Spleen (tissue), 11 donors: Measurements from ENCODE around the gene TMPRSS6. TPM values are rescaled to one million over a fixed set of nuclear protein-coding genes. Genes with fewer than 3 reads are reported as not detected.

ENCODE experiments used
- DNase-seq: peaks from one replicate; pipeline ENCODE4 v3.0.0-alpha.2; 2020
- H3K27ac ChIP-seq, 8 donors: fragments of 200-600 bp; sonication (generic) in 7 of 8; 1 replicate in 4 of 8; 2 replicates in 4 of 8; pipeline versions ENCODE4 v1.5.0 to v1.8.0; 2016 to 2021; ENCODE audit warnings: inconsistent platforms in 4 of 8, mild to moderate bottlenecking in 4 of 8, moderate library complexity in 1 of 8
- H3K27me3 ChIP-seq, 7 donors: fragments of 200-600 bp; sonication (generic) in 6 of 7; replicated peaks in 1 of 7; 1 replicate in 4 of 7; 2 replicates in 3 of 7; pipeline versions ENCODE4 v1.5.0 to v1.8.0; 2016 to 2021; ENCODE audit warnings: inconsistent platforms in 3 of 7, mild to moderate bottlenecking in 1 of 7
- H3K36me3 ChIP-seq, 6 donors: fragments of 200-600 bp; sonication (generic) in 5 of 6; 1 replicate in 4 of 6; 2 replicates in 2 of 6; pipeline versions ENCODE4 v1.5.0 to v1.8.0; 2016 to 2021; ENCODE audit warnings: inconsistent platforms in 2 of 6
- H3K4me1 ChIP-seq, 6 donors: fragments of 200-600 bp; sonication (generic) in 5 of 6; 1 replicate in 3 of 6; 2 replicates in 3 of 6; pipeline versions ENCODE4 v1.5.0 to v1.8.0; 2016 to 2021; ENCODE audit warnings: inconsistent platforms in 3 of 6
- H3K4me3 ChIP-seq, 8 donors: fragments of 200-600 bp; sonication (generic) in 7 of 8; 1 replicate in 4 of 8; 2 replicates in 4 of 8; pipeline versions ENCODE4 v1.5.0 to v1.8.0; 2016 to 2021; ENCODE audit warnings: inconsistent platforms in 4 of 8, mild to moderate bottlenecking in 4 of 8, moderate library complexity in 2 of 8
- H3K9me3 ChIP-seq, 8 donors: fragments of 200-600 bp; sonication (generic) in 7 of 8; 1 replicate in 4 of 8; 2 replicates in 4 of 8; pipeline versions ENCODE4 v1.5.0 to v1.8.0; 2016 to 2021; ENCODE audit warnings: inconsistent platforms in 4 of 8
- CTCF ChIP-seq, 11 experiments: fragments of 200-600 bp in 7 of 11; fragments of 450-650 bp in 4 of 11; sonication (generic) in 4 of 11; IDR thresholded peaks in 8 of 11; conservative IDR thresholded peaks in 3 of 11; 1 replicate in 7 of 11; 2 replicates in 4 of 11; pipeline versions ENCODE4 v1.4.0 to v1.8.0; 2016 to 2021; ENCODE audit warnings: antibody characterized with exemption in 11 of 11, inconsistent platforms in 4 of 11, mild to moderate bottlenecking in 1 of 11
- POLR2A ChIP-seq, 3 donors: fragments of 450-650 bp; IDR thresholded peaks; one replicate each; pipeline ENCODE4 v1.5.1; 2017; ENCODE audit warnings: antibody characterized with exemption in 3 of 3, mild to moderate bottlenecking in 1 of 3
- POLR2AphosphoS5 ChIP-seq, 3 donors: sonication (generic); formaldehyde crosslinking; IDR thresholded peaks; one replicate each; pipeline ENCODE4 v1.5.1; 2017; ENCODE audit warnings: antibody characterized with exemption in 3 of 3
- WGBS, 5 donors: extraction: QIAGEN DNeasy Blood & Tissue Kit in 3 of 5; methylation state at CpG; one replicate each; pipeline versions ENCODE4 v1.1.5 to v1.1.7; 2013 to 2018; 5-methylcytosine and 5-hydroxymethylcytosine counted together
- intact Hi-C: fragments of 100-400 bp; cut with DNase I; formaldehyde crosslinking; loops from one replicate; pipeline ENCODE4 v1.15.0; 2023; ENCODE audit warnings: low total_unique reads
- polyA plus RNA-seq, 3 donors: library from polyadenylated mRNA; stranded (reverse); fragments of 200-250 nt; gene quantifications; one replicate each; pipeline ENCODE4 v1.2.1, GENCODE V29; 2013
- total RNA-seq, 7 donors: library from RNA; depleted of rRNA in 3 of 7; stranded (reverse); fragments of >200 nt in 3 of 7; fragmentation: NEBNext Ultra II Directional in 4 of 7; extraction: Animal tissue kit (Norgen Biotek cat#: 25700) in 4 of 7; gene quantifications; one replicate each; pipeline versions ENCODE4 v1.1.0 to v1.2.1, GENCODE V29; 2016 to 2021
- donor health status: healthy with polysubstance abuse.
- donor health status: DM: no; HTN: no; CAD: no; lungs with moderate emphysema.
- donor health status: DM: no; HTN: no; CAD: no.
- donor health status: Bipolar disorder and iron deficiency.
- donor health status: healthy.
- donor health status: DM: no; HTN: no; CAD: no.
- donor health status: DM: yes; HTN: yes; CAD: no.

The TMPRSS6 gene
- total and polyA plus RNA-seq, 10 donors = 0.09 to 0.55 (median 0.28) TPM; not detected in 5

GRCh38 chr22:37065180-37065579 lies 44.3 kb downstream of the TMPRSS6 start:
- Histone ChIP-seq H3K9me3 (no peaks in the 10 kb centered on the region), H3K27me3 (peaks cover 0 to 36% (median 21%) of the 10 kb centered on the region in 7 donors), H3K4me3 (no peak overlapping the region), H3K36me3 (peaks cover 0 to 24% (median under 1%) of the 10 kb centered on the region in 6 donors), H3K4me1 (peaks cover 0 to 5% (median 0%) of the 10 kb centered on the region in 6 donors), H3K27ac (no peak overlapping the region)
- intact Hi-C loops = no loop called here
- 38 to 89% (median 77%) methylated on average over 1 to 3 of the region's 3 CpGs for WGBS, 5 donors
- no peak for TF ChIP-seq POLR2A (IDR thresholded peaks at IDR 0.05)
- TF ChIP-seq CTCF (IDR thresholded peaks at IDR 0.05 in 8 of 11, conservative IDR thresholded peaks at IDR 0.05 in 3 of 11) = no peak
- TF ChIP-seq POLR2AphosphoS5 (IDR thresholded peaks at IDR 0.05) = no peak
- no peak for DNase-seq

- Histone ChIP-seq H3K9me3 (no peaks in the 10 kb centered on the region), H3K27ac (no peak overlapping the region), H3K4me3 (no peak overlapping the region), H3K4me1 (peaks cover 0 to 5% (median 0%) of the 10 kb centered on the region in 6 donors), H3K27me3 (peaks cover 0 to 30% (median 15%) of the 10 kb centered on the region in 7 donors), H3K36me3 (peaks cover 0 to 31% (median 7%) of the 10 kb centered on the region in 6 donors)
- DNase-seq = no peak
- TF ChIP-seq POLR2A (IDR thresholded peaks at IDR 0.05) = no peak
- TF ChIP-seq POLR2AphosphoS5 (IDR thresholded peaks at IDR 0.05) = no peak
- no peak for TF ChIP-seq CTCF (IDR thresholded peaks at IDR 0.05 in 8 of 11, conservative IDR thresholded peaks at IDR 0.05 in 3 of 11)
- WGBS, 5 donors = 90 to 97% (median 93%) methylated on average over 11 of the region's 11 CpGs
- intact Hi-C loops = no loop called here
Observed at GRCh38 chr22:37064553-37064952, 45.0 kb downstream of the TMPRSS6 start.

GRCh38 chr22:37063431-37064420 lies 45.8 kb downstream of the TMPRSS6 start:
- Histone ChIP-seq H3K27ac (no peak overlapping the region), H3K4me1 (peaks cover 0 to 1% (median 0%) of the 10 kb centered on the region in 6 donors), H3K36me3 (peaks cover 0 to 39% (median 11%) of the 10 kb centered on the region in 6 donors), H3K9me3 (no peaks in the 10 kb centered on the region), H3K27me3 (peaks cover 0 to 22% (median 7%) of the 10 kb centered on the region in 7 donors), H3K4me3 (no peak overlapping the region)
- DNase-seq = no peak
- TF ChIP-seq CTCF (IDR thresholded peaks at IDR 0.05 in 8 of 11, conservative IDR thresholded peaks at IDR 0.05 in 3 of 11) = no peak
- no peak for TF ChIP-seq POLR2AphosphoS5 (IDR thresholded peaks at IDR 0.05)
- no peak for TF ChIP-seq POLR2A (IDR thresholded peaks at IDR 0.05)
- intact Hi-C loops = no loop called here
- WGBS, 5 donors = 81 to 87% (median 84%) methylated on average over 27 to 28 of the region's 28 CpGs
